ENCODE measurements around the gene SRSF3.

SRSF3 gene

GRCh38 chr6:36634317-36635108 lies 40.4 kb downstream of the SRSF3 start:
- no peaks in the 10 kb centered on the region for H3K36me3 ChIP-seq (ENCODE audit: insufficient read depth, low read length)
- no peaks in the 10 kb centered on the region for H4K20me1 ChIP-seq (ENCODE audit: insufficient read depth, low read length)
- no peaks in the 10 kb centered on the region for H3K9me2 ChIP-seq (ENCODE audit: low read depth, low read length)
- H3K27me3 ChIP-seq (ENCODE audit: insufficient read depth, low read length) = peaks cover 4% of the 10 kb centered on the region; the same call in 1 of the 2 replicates
- H3K79me2 ChIP-seq (ENCODE audit: insufficient read depth, low read length) = no peaks in the 10 kb centered on the region
- no peak overlapping the region for H3K4me3 ChIP-seq (ENCODE audit: low read depth, low read length, poor library complexity, severe bottlenecking)
- H3K27ac ChIP-seq (ENCODE audit: low read depth, low read length, poor library complexity, severe bottlenecking) = no peak overlapping the region
- H3K4me2 ChIP-seq (ENCODE audit: low read length) = no peak overlapping the region
- TF ChIP-seq CTCF (IDR thresholded peaks at IDR 0.05; ENCODE audit: low read length) (no peak), EZH2 (IDR thresholded peaks at IDR 0.05; ENCODE audit: borderline replicate concordance, low read length) (no peak)
- H3F3A ChIP-seq (ENCODE audit: insufficient read depth, low read length) = no peaks in the 10 kb centered on the region
- no peak overlapping the region for H3K9ac ChIP-seq (ENCODE audit: low read length)
- no peak overlapping the region for H2AFZ ChIP-seq (ENCODE audit: low read length)
- H3K4me1 ChIP-seq (ENCODE audit: insufficient read depth, low read length, severe bottlenecking) = no peaks in the 10 kb centered on the region
- H3K9me3 ChIP-seq (ENCODE audit: low read length) = no peaks in the 10 kb centered on the region

GRCh38 chr6:36636283-36636682 lies 42.1 kb downstream of the SRSF3 start:
- Histone ChIP-seq H4K20me1 (ENCODE audit: insufficient read depth, low read length) (no peaks in the 10 kb centered on the region), H3K9me2 (ENCODE audit: low read depth, low read length) (no peaks in the 10 kb centered on the region), H3F3A (ENCODE audit: insufficient read depth, low read length) (no peaks in the 10 kb centered on the region), H2AFZ (ENCODE audit: low read length) (no peak overlapping the region), H3K9ac (ENCODE audit: low read length) (no peak overlapping the region), H3K4me3 (ENCODE audit: low read depth, low read length, poor library complexity, severe bottlenecking) (no peak overlapping the region), H3K4me2 (ENCODE audit: low read length) (no peak overlapping the region), H3K9me3 (ENCODE audit: low read length) (no peaks in the 10 kb centered on the region), H3K4me1 (ENCODE audit: insufficient read depth, low read length, severe bottlenecking) (no peaks in the 10 kb centered on the region), H3K79me2 (ENCODE audit: insufficient read depth, low read length) (no peaks in the 10 kb centered on the region), H3K27me3 (ENCODE audit: insufficient read depth, low read length) (0 out of 2 replicates have a peak, but pooled peaks cover 4% of the 10 kb centered on the region), H3K27ac (ENCODE audit: low read depth, low read length, poor library complexity, severe bottlenecking) (no peak overlapping the region), H3K36me3 (ENCODE audit: insufficient read depth, low read length) (no peaks in the 10 kb centered on the region)
- TF ChIP-seq CTCF (IDR thresholded peaks at IDR 0.05; ENCODE audit: low read length) (no peak), EZH2 (IDR thresholded peaks at IDR 0.05; ENCODE audit: borderline replicate concordance, low read length) (no peak)

GRCh38 chr6:36636687-36637418 lies 42.7 kb downstream of the SRSF3 start:
- H4K20me1 ChIP-seq (ENCODE audit: insufficient read depth, low read length) = no peaks in the 10 kb centered on the region
- H3K9me3 ChIP-seq (ENCODE audit: low read length) = no peaks in the 10 kb centered on the region
- H3K36me3 ChIP-seq (ENCODE audit: insufficient read depth, low read length) = no peaks in the 10 kb centered on the region
- no peak overlapping the region for H3K27ac ChIP-seq (ENCODE audit: low read depth, low read length, poor library complexity, severe bottlenecking)
- H3K79me2 ChIP-seq (ENCODE audit: insufficient read depth, low read length) = no peaks in the 10 kb centered on the region
- no peak overlapping the region for H2AFZ ChIP-seq (ENCODE audit: low read length)
- H3K4me3 ChIP-seq (ENCODE audit: low read depth, low read length, poor library complexity, severe bottlenecking) = no peak overlapping the region
- 0 out of 2 replicates have a peak, but pooled peaks cover 4% of the 10 kb centered on the region for H3K27me3 ChIP-seq (ENCODE audit: insufficient read depth, low read length)
- no peak for TF ChIP-seq CTCF (IDR thresholded peaks at IDR 0.05; ENCODE audit: low read length)
- TF ChIP-seq EZH2 (IDR thresholded peaks at IDR 0.05; ENCODE audit: borderline replicate concordance, low read length) = no peak
- H3K4me1 ChIP-seq (ENCODE audit: insufficient read depth, low read length, severe bottlenecking) = no peaks in the 10 kb centered on the region
- H3K9me2 ChIP-seq (ENCODE audit: low read depth, low read length) = no peaks in the 10 kb centered on the region
- H3K9ac ChIP-seq (ENCODE audit: low read length) = no peak overlapping the region
- H3K4me2 ChIP-seq (ENCODE audit: low read length) = no peak overlapping the region
- H3F3A ChIP-seq (ENCODE audit: insufficient read depth, low read length) = no peaks in the 10 kb centered on the region
